Measurements from ENCODE around the gene LMF1. TPM values are rescaled to one million over a fixed set of nuclear protein-coding genes. Genes with fewer than 3 reads are reported as not detected.

LMF1 gene
- total and polyA plus RNA-seq, 2 donors (not counting 1 experiment from before 2014, with no cell fraction given), result 36.4 to 63.2 TPM

- H3K4me2 ChIP-seq (replicated peaks; ENCODE audit: low read depth, low read length, poor library complexity, severe bottlenecking), result no peak overlapping the region
- TF ChIP-seq EZH2 (IDR thresholded peaks at IDR 0.05; ENCODE audit: borderline replicate concordance, insufficient read depth, low read depth, low read length, poor library complexity, severe bottlenecking), result no peak
- TF ChIP-seq CTCF (IDR thresholded peaks at IDR 0.05), result no peak
- Mint-ChIP-seq H3K27me3 (no peaks in the 10 kb centered on the region), H3K9me3 (ENCODE audit: insufficient read depth) (no peaks in the 10 kb centered on the region), H3K4me3 (no peak overlapping the region), H3K27ac (no peak overlapping the region), H3K4me1 (no peaks in the 10 kb centered on the region)
- H3K36me3 ChIP-seq (replicated peaks in 1 of 2; ENCODE audit: control extremely low read depth in 1 of 2, control insufficient read depth in 1 of 2, extremely low read depth in 1 of 2, insufficient read depth in 2 of 2, low read length in 1 of 2), result no peaks in the 10 kb centered on the region
- ATAC-seq (ENCODE audit: low read depth) (no peak), DNase-seq (no peak)
- H2AFZ ChIP-seq (ENCODE audit: insufficient read depth, low read depth, low read length, poor library complexity, severe bottlenecking), result no peak overlapping the region
- no peak overlapping the region for H3K27ac ChIP-seq (ENCODE audit: low read length in 2 of 2)
- CTCF ChIA-PET, result no interaction called here
- H4K20me1 ChIP-seq (ENCODE audit: control insufficient read depth, insufficient read depth, low read length, poor library complexity, severe bottlenecking), result no peaks in the 10 kb centered on the region
- WGBS (ENCODE audit: insufficient coverage), result 97% methylated on average over 72 of the region's 78 CpGs
- no peak overlapping the region for H3K9ac ChIP-seq (ENCODE audit: low read length)
- intact Hi-C loops (cut with micrococcal nuclease), result no loop called here
- H3K4me3 ChIP-seq (ENCODE audit: control extremely low read depth in 1 of 5, extremely low read depth in 1 of 5, insufficient read depth in 1 of 5, low read depth in 2 of 5, low read length in 4 of 5), result no peak overlapping the region
- POLR2A ChIA-PET, result no interaction called here
- H3K27me3 ChIP-seq (replicated peaks in 1 of 4; ENCODE audit: control extremely low read depth in 1 of 4, control insufficient read depth in 3 of 4, insufficient read depth in 4 of 4, low read length in 3 of 4), result peaks cover 0 to 37% (median 10%) of the 10 kb centered on the region in 4 experiments
- H3K79me2 ChIP-seq (ENCODE audit: control insufficient read depth, insufficient read depth, low read length), result no peaks in the 10 kb centered on the region
- peaks cover 0 to 3% (median 0%) of the 10 kb centered on the region in 3 donors for H3K9me3 ChIP-seq (ENCODE audit: control extremely low read depth in 1 of 3, control insufficient read depth in 2 of 3, insufficient read depth in 1 of 3, low read length in 2 of 3)
- peaks cover 10 to 15% of the 10 kb centered on the region in 2 donors for H3K4me1 ChIP-seq (ENCODE audit: control insufficient read depth in 2 of 2, insufficient read depth in 2 of 2, low read length in 2 of 2)
These were observed 14.2 kb upstream of the LMF1 start for GRCh38 chr16:984736-985636.

GRCh38 chr16:984121-984694 lies 13.4 kb upstream of the LMF1 start:
- no peaks in the 10 kb centered on the region for H3K9me3 Mint-ChIP-seq (ENCODE audit: insufficient read depth)
- DNase-seq (no peak), ATAC-seq (ENCODE audit: low read depth) (no peak)
- Histone ChIP-seq H3K36me3 (replicated peaks in 1 of 2; ENCODE audit: control extremely low read depth in 1 of 2, control insufficient read depth in 1 of 2, extremely low read depth in 1 of 2, insufficient read depth in 2 of 2, low read length in 1 of 2) (no peaks in the 10 kb centered on the region), H3K4me3 (ENCODE audit: control extremely low read depth in 1 of 5, extremely low read depth in 1 of 5, insufficient read depth in 1 of 5, low read depth in 2 of 5, low read length in 4 of 5) (no peak overlapping the region), H3K9me3 (ENCODE audit: control extremely low read depth in 1 of 3, control insufficient read depth in 2 of 3, insufficient read depth in 1 of 3, low read length in 2 of 3) (peaks cover 0 to 3% (median 0%) of the 10 kb centered on the region in 3 donors), H4K20me1 (ENCODE audit: control insufficient read depth, insufficient read depth, low read length, poor library complexity, severe bottlenecking) (no peaks in the 10 kb centered on the region), H3K4me2 (replicated peaks; ENCODE audit: low read depth, low read length, poor library complexity, severe bottlenecking) (no peak overlapping the region), H3K9ac (ENCODE audit: low read length) (no peak overlapping the region), H3K4me1 (ENCODE audit: control insufficient read depth in 2 of 2, insufficient read depth in 2 of 2, low read length in 2 of 2) (peaks cover 15 to 22% of the 10 kb centered on the region in 2 donors), H3K27ac (ENCODE audit: low read length in 2 of 2) (no peak overlapping the region), H2AFZ (ENCODE audit: insufficient read depth, low read depth, low read length, poor library complexity, severe bottlenecking) (no peak overlapping the region), H3K27me3 (replicated peaks in 1 of 4; ENCODE audit: control extremely low read depth in 1 of 4, control insufficient read depth in 3 of 4, insufficient read depth in 4 of 4, low read length in 3 of 4) (peaks cover 0 to 44% (median 13%) of the 10 kb centered on the region in 4 experiments), H3K79me2 (ENCODE audit: control insufficient read depth, insufficient read depth, low read length) (no peaks in the 10 kb centered on the region)
- intact Hi-C loops (cut with micrococcal nuclease), result no loop called here
- H3K27ac Mint-ChIP-seq, result no peak overlapping the region
- no peaks in the 10 kb centered on the region for H3K4me1 Mint-ChIP-seq
- TF ChIP-seq EZH2 (IDR thresholded peaks at IDR 0.05; ENCODE audit: borderline replicate concordance, insufficient read depth, low read depth, low read length, poor library complexity, severe bottlenecking) (no peak), CTCF (IDR thresholded peaks at IDR 0.05) (no peak)
- H3K27me3 Mint-ChIP-seq, result no peaks in the 10 kb centered on the region
- WGBS (ENCODE audit: insufficient coverage), result 90% methylated on average over 16 of the region's 22 CpGs
- ChIA-PET CTCF (no interaction called here), POLR2A (no interaction called here)
- no peak overlapping the region for H3K4me3 Mint-ChIP-seq

Measured in B cell (primary cell).